ENCODE measurements around the gene BBOX1.
"Not testable (repeated sequence)": the region's sequence is repeated elsewhere in the genome, so short reads cannot be mapped to it uniquely, and the experiment has no call there.

Gene BBOX1

GRCh38 chr11:27174672-27175210, 134.1 kb downstream of the BBOX1 start:
- H3K4me3 ChIP-seq (ENCODE audit: low read depth, low read length) = no peak overlapping the region
- DNase-seq (ENCODE audit: low read depth) = no peak
- TF ChIP-seq MYC (IDR thresholded peaks at IDR 0.05; ENCODE audit: low read depth, low read length) (no peak), POLR2A (IDR thresholded peaks at IDR 0.05; ENCODE audit: extremely low read depth, insufficient read length) (no peak)

- not testable (repeated sequence) for DNase-seq (ENCODE audit: low read depth); H3K4me3 ChIP-seq (ENCODE audit: low read depth, low read length)
These were observed 134.9 kb downstream of the BBOX1 start for GRCh38 chr11:27175562-27175961.

Measured in NB4 (cell line).